GM12874 (cell line): ENCODE data around the gene PRSS50.

Experiments used
- TF ChIP-seq, protein P1 (sequence below): IDR thresholded peaks from 2 replicates; pipeline ENCODE4 v1.5.1; 2011; ENCODE audit warnings: low read depth, mild to moderate bottlenecking, control low read depth, low read length, moderate library complexity; ENCODE audit not compliant: insufficient read depth

The PRSS50 gene

DNA sequence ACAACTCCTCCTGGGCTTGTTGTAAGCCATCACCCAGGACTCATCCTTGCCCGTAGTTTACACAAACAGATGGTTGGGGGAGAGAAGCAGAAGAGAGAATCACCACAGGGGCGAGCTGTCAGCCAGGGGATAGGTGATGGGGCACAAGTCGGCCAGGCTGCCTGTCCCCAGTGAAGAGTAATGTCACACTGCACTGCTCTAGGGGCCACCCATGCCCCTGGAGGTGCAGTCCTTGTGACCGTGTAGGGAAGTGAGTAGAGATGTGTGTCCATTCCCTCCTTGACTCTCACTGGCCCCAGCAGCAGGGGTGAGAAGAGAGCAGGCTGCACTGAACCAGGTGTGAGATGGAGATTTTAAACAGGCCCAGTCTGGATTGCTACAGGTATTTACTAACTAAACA lies 17.1 kb upstream of the PRSS50 start:
- TF ChIP-seq, protein P1, sequence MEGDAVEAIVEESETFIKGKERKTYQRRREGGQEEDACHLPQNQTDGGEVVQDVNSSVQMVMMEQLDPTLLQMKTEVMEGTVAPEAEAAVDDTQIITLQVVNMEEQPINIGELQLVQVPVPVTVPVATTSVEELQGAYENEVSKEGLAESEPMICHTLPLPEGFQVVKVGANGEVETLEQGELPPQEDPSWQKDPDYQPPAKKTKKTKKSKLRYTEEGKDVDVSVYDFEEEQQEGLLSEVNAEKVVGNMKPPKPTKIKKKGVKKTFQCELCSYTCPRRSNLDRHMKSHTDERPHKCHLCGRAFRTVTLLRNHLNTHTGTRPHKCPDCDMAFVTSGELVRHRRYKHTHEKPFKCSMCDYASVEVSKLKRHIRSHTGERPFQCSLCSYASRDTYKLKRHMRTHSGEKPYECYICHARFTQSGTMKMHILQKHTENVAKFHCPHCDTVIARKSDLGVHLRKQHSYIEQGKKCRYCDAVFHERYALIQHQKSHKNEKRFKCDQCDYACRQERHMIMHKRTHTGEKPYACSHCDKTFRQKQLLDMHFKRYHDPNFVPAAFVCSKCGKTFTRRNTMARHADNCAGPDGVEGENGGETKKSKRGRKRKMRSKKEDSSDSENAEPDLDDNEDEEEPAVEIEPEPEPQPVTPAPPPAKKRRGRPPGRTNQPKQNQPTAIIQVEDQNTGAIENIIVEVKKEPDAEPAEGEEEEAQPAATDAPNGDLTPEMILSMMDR = no peak

DNA sequence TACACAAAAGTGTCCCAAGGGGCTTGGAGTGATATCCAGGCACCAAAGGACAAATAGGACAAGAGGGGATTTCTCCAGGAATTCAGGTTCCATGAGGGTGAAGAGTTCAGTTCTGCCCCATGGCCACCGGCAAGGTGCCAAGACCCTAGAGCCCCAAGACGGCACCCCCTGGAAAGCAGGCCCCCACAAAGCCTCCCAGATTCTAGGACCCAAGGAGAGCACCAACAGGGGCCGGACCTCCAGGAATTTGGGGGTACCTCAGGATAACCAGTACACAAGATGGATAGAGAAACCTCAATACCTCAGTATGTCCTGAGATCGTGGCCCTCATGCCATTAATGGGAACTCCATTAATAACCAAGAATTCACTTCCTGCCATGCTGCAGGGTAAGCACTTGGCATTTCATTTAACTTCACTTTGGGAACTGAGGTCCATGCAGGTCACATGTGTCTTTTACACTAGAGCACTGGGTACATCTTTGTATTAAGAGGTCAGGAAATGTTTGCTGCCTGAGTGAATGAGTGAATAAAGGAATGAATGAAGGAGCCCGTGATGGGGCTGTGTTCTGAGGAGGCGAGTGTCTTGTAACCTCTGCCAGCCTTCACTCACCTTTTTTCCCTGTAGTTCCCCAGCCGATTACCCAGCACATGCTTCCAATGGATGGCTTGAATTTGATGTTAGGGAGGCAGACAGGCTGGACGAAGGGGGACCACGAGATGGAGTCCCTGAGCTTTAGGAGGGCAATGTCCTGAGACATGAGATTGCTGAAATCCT lies 15.5 kb upstream of the PRSS50 start:
- TF ChIP-seq, protein P1 = no peak

DNA sequence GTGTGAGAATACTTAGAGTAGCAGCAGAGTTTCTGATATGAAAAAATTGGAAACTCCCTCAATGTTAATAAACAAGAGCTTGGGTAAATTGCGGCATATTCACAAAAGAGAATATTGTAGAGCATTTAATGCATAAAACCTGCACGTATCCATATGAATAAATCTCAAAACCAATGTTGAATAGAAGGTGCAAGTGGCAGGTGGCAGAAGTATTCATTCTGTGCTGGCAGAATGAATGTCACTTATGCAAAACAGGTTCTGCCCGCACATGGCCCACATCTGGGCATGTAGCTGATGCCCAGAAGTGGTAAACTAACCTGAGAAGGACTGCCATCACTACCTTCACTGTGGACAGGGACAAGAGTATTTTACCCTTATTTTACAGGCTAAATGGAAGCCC lies 14.1 kb upstream of the PRSS50 start:
- TF ChIP-seq, protein P1 = no peak

DNA sequence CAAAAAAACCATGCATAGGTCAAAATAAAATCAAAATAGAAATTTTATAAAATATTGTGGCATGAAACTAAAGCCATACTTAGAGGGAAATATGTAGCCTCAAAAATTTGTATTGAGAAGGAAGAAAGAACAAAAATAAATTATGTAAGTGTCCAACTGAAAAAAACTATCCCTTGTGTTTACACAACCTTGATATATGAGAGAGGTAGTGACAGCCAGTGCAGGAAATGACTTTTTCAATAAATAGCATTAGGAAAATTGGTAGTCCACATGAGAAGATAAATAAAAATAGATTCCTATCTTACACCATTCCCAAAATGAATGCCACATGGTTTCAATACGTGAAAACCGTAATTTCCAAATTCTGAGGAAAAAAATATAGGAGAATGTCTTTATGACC lies 13.2 kb upstream of the PRSS50 start:
- TF ChIP-seq, protein P1 = no peak

DNA sequence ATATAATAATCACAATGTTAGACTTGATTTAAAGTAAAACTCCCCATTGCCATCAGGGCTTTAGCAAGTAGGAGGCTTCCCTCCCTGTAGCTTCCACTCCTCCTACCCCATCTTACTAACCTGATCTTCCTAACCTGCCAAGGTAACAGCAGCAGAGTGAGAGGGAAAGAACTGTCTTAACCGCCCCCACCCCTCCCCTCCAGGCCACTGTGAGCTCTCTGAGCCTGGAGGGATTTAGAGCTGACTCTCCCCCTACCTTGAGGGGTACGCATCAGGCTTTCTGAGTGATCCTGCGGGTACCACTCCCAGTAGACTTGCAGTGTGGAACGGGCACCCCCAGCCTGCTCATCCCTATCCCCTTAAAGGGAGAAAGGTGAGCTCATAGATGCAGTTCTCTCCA lies 11.4 kb upstream of the PRSS50 start:
- TF ChIP-seq, protein P1 = no peak

DNA sequence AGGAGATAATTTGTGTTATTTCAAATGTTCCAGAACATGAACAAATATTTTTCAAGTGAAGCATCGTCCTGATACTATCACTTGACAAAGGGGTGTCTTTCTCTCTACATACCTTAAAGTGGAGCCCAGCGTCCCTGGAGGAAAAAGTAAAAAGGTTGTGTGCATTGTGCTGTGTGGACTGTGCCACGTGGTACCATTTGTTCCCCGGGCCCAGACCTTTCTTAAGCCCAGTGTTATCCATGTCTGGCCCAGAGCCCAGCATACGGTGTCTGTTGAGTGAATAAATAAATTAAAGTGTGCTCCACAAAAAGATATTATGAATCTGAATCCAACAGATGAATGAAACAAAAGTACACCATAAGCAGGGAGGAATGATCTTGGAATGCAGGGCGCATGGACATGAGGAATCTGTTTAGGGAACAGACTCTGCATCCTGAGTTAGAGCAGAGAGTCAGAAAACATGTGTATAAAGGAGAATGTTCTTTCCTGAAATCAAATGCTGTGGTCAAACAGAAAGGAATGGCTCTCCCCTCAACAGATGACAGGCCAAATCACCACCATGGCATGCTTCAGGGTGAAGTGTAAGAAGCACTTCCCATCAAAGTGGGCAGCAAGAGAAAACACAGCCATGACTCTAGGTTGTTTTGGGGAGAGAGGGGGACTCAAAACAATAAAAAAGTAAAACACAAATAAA lies 8.1 kb upstream of the PRSS50 start:
- TF ChIP-seq, protein P1 = no peak

DNA sequence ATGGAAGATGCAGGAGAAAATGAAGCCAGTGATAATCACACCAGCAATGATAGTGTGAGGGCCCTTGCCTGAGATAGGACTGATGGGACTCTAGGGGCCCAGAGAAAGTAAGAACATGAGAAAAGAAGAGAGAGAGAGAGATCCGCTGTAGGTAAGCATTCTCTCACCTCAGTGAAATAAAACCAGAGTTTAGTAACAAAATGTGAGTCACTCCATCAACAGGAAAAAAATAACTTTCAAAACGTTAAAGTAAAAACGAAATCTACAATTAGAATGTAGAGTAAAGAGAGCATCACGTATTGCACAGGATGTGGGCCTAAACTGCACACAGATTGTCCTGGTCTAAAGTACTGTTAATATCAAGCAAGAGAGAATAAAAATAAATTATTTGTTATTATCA lies 6.8 kb upstream of the PRSS50 start:
- TF ChIP-seq, protein P1 = no peak
